ENCODE measurements around the gene CDKN1B.

CDKN1B gene

GRCh38 chr12:12701457-12701856, 15.7 kb upstream of the CDKN1B start:
- no peak for DNase-seq (ENCODE audit: low spot score)

GRCh38 chr12:12704593-12705230, 12.5 kb upstream of the CDKN1B start:
- DNase-seq (ENCODE audit: low spot score): peak; percentile 96

GRCh38 chr12:12705838-12706520, 11.2 kb upstream of the CDKN1B start:
- no peak for DNase-seq (ENCODE audit: low spot score)

GRCh38 chr12:12713932-12714275, 3.3 kb upstream of the CDKN1B start:
- no peak for DNase-seq (ENCODE audit: low spot score)

- peak; percentile 79 for DNase-seq (ENCODE audit: low spot score)
These were observed 2.7 kb upstream of the CDKN1B start for GRCh38 chr12:12714276-12715021.

GRCh38 chr12:12715128-12715458, 2.1 kb upstream of the CDKN1B start:
- DNase-seq (ENCODE audit: low spot score): no peak

GRCh38 chr12:12715459-12716150, 1.6 kb upstream of the CDKN1B start:
- peak; percentile 68 for DNase-seq (ENCODE audit: low spot score)

- peak; percentile 57 for DNase-seq (ENCODE audit: low spot score)
These were observed 896 bp upstream of the CDKN1B start for GRCh38 chr12:12716151-12716792.

GRCh38 chr12:12717586-12718380, 615 bp downstream of the CDKN1B start:
- peak; percentile 62 for DNase-seq (ENCODE audit: low spot score)

- DNase-seq (ENCODE audit: low spot score): peak; percentile 36
These were observed 1.2 kb downstream of the CDKN1B start for GRCh38 chr12:12718381-12718759.

GRCh38 chr12:12718853-12719252, 1.7 kb downstream of the CDKN1B start:
- DNase-seq (ENCODE audit: low spot score): peak; percentile 50

- peak; percentile 42 for DNase-seq (ENCODE audit: low spot score)
These were observed 2.3 kb downstream of the CDKN1B start for GRCh38 chr12:12719496-12719895.

GRCh38 chr12:12720052-12720451, 2.9 kb downstream of the CDKN1B start:
- DNase-seq (ENCODE audit: low spot score): no peak

- DNase-seq (ENCODE audit: low spot score): no peak
These were observed 3.5 kb downstream of the CDKN1B start for GRCh38 chr12:12720672-12721161.

- peak; percentile 48 for DNase-seq (ENCODE audit: low spot score)
These were observed 4.1 kb downstream of the CDKN1B start for GRCh38 chr12:12721176-12721751.

GRCh38 chr12:12721814-12722434, 4.8 kb downstream of the CDKN1B start:
- no peak for DNase-seq (ENCODE audit: low spot score)

- peak; percentile 56 for DNase-seq (ENCODE audit: low spot score)
These were observed 5.4 kb downstream of the CDKN1B start for GRCh38 chr12:12722435-12723148.

GRCh38 chr12:12723149-12723680, 6.0 kb downstream of the CDKN1B start:
- peak; percentile 39 for DNase-seq (ENCODE audit: low spot score)

GRCh38 chr12:12723681-12724420, 6.7 kb downstream of the CDKN1B start:
- DNase-seq (ENCODE audit: low spot score): peak; percentile 59
